ENCODE results near the gene PRPF6.
A peak's percentile ranks its signal among the peaks of the same experiment; 100 is the strongest.

PRPF6 gene

GRCh38 chr20:64035933-64036345 is 55.0 kb downstream of the PRPF6 start, which contains the start of gene C20orf204:
Gene C20orf204 (plus strand): TSS chr20:64036182. CDS start chr20:64036324, 142 bp downstream.
- no peak for DNase-seq

GRCh38 chr20:64036346-64037198 is 55.6 kb downstream of the PRPF6 start:
- DNase-seq = no peak

- DNase-seq = no peak
Observed at GRCh38 chr20:64037199-64037497, 56.2 kb downstream of the PRPF6 start.

GRCh38 chr20:64037498-64038213 is 56.7 kb downstream of the PRPF6 start:
- DNase-seq = no peak

GRCh38 chr20:64038224-64038564 is 57.3 kb downstream of the PRPF6 start:
- DNase-seq = no peak

GRCh38 chr20:64038565-64039292 is 57.8 kb downstream of the PRPF6 start:
- DNase-seq = peak; percentile 54

GRCh38 chr20:64039293-64040160 is 58.6 kb downstream of the PRPF6 start:
- DNase-seq = no peak

GRCh38 chr20:64040231-64041039 is 59.5 kb downstream of the PRPF6 start:
- no peak for DNase-seq

GRCh38 chr20:64041040-64041780 is 60.3 kb downstream of the PRPF6 start:
- no peak for DNase-seq

GRCh38 chr20:64041781-64042053 is 60.8 kb downstream of the PRPF6 start:
- DNase-seq = no peak

- no peak for DNase-seq
Observed at GRCh38 chr20:64042054-64042781, 61.3 kb downstream of the PRPF6 start.

- no peak for DNase-seq
Observed at GRCh38 chr20:64043768-64044167, 62.8 kb downstream of the PRPF6 start.

GRCh38 chr20:64044484-64045247 is 63.7 kb downstream of the PRPF6 start:
- peak; percentile 70 for DNase-seq

- DNase-seq = no peak
Observed at GRCh38 chr20:64045346-64046011, 64.5 kb downstream of the PRPF6 start.

- DNase-seq = no peak
Observed at GRCh38 chr20:64047046-64047389, 66.1 kb downstream of the PRPF6 start.

GRCh38 chr20:64047968-64048401 is 67.1 kb downstream of the PRPF6 start:
- DNase-seq = no peak

GRCh38 chr20:64048402-64049044 is 67.6 kb downstream of the PRPF6 start:
- DNase-seq = no peak

Measured in fibroblast of skin of back (primary cell).